Caco-2 (cell line): ENCODE data around the gene MEX3C. TPM values are rescaled to one million over a fixed set of nuclear protein-coding genes. Genes with fewer than 3 reads are reported as not detected.
A peak's percentile ranks its signal among the peaks of the same experiment; 100 is the strongest.

Source experiments
- BruUV-seq: library from RNA; stranded (reverse); fragments of 400-500 nt; replicated peaks from 2 replicates; lab custom pipeline; 2021; lab: Mats Ljungman, UMichigan
- CTCF ChIA-PET: fragments of 300-600 bp; sonication (Branson Sonifier 250); formaldehyde crosslinking; loops from one replicate; lab custom pipeline; 2022; ENCODE audit warnings: antibody characterized with exemption; lab: Charles Lee
- POLR2A ChIA-PET: fragments of 300-600 bp; sonication (Branson Sonifier 250); formaldehyde crosslinking; loops from one replicate; lab custom pipeline; 2022; ENCODE audit warnings: antibody characterized with exemption; lab: Charles Lee
- DNase-seq, 2 experiments: peaks; one replicate each; pipeline versions ENCODE4 v3.0.0 to v3.0.0-alpha.2; 2020 to 2022
- H3K27me3 ChIP-seq: replicated peaks from 2 replicates; pipeline ENCODE4 v1.6.0; 2011; ENCODE audit warnings: low read length; ENCODE audit not compliant: control insufficient read depth, insufficient read depth
- H3K36me3 ChIP-seq: 2 replicates; pipeline ENCODE4 v1.5.1; 2011; ENCODE audit warnings: low read length; ENCODE audit not compliant: control insufficient read depth, insufficient read depth
- H3K4me1 ChIP-seq: fragments of 250-450 bp; sonication (Bioruptor Pico); 2 replicates; pipeline ENCODE4 v1.5.1; 2020; ENCODE audit warnings: mild to moderate bottlenecking
- H3K4me3 ChIP-seq: 2 replicates; pipeline ENCODE4 v1.5.1; 2011; ENCODE audit warnings: low read depth, mild to moderate bottlenecking, control low read depth, low read length
- H3K9me3 ChIP-seq: fragments of 250-450 bp; sonication (Bioruptor Pico); 2 replicates; pipeline ENCODE4 v1.5.1; 2020; ENCODE audit warnings: mild to moderate bottlenecking, moderate library complexity
- H3K27ac Mint-ChIP-seq: one replicate; pipeline ENCODE4 v1.8.0; 2022; ENCODE audit warnings: mixed read lengths; ENCODE audit not compliant: unreplicated experiment
- H3K27me3 Mint-ChIP-seq: one replicate; pipeline ENCODE4 v1.8.0; 2022; ENCODE audit warnings: mixed read lengths; ENCODE audit not compliant: insufficient read depth, unreplicated experiment
- H3K36me3 Mint-ChIP-seq: one replicate; pipeline ENCODE4 v1.8.0; 2022; ENCODE audit warnings: mild to moderate bottlenecking, mixed read lengths; ENCODE audit not compliant: insufficient read depth, unreplicated experiment
- H3K4me1 Mint-ChIP-seq: one replicate; pipeline ENCODE4 v1.8.0; 2022; ENCODE audit warnings: low read depth, mixed read lengths; ENCODE audit not compliant: unreplicated experiment
- H3K4me3 Mint-ChIP-seq: one replicate; pipeline ENCODE4 v1.8.0; 2022; ENCODE audit warnings: mild to moderate bottlenecking, moderate library complexity, mixed read lengths; ENCODE audit not compliant: unreplicated experiment
- H3K9me3 Mint-ChIP-seq: one replicate; pipeline ENCODE4 v1.8.0; 2022; ENCODE audit warnings: mixed read lengths; ENCODE audit not compliant: unreplicated experiment
- intact Hi-C: fragments of 100-400 bp; cut with micrococcal nuclease; formaldehyde crosslinking; loops from one replicate; pipeline ENCODE4 v1.10.0; 2022; ENCODE audit not compliant: unreplicated experiment
- total RNA-seq: library from RNA; stranded (reverse); gene quantifications from 2 replicates; pipeline ENCODE4 v1.2.3, GENCODE V29; 2022
- TF ChIP-seq, protein P1 (sequence below), 2 experiments: fragments of 200-600 bp in 1 of 2; IDR thresholded peaks; 1 replicate in 1 of 2; 2 replicates in 1 of 2; pipeline versions ENCODE4 v1.5.1 to v1.8.0; 2011 to 2022; ENCODE audit warnings: antibody characterized with exemption in 1 of 2, control low read depth in 1 of 2, inconsistent platforms in 1 of 2, low read depth in 1 of 2, low read length in 1 of 2, mild to moderate bottlenecking in 1 of 2, moderate library complexity in 1 of 2; ENCODE audit not compliant: insufficient read depth in 1 of 2, severe bottlenecking in 1 of 2, unreplicated experiment in 1 of 2

The MEX3C gene
- total RNA-seq, 1 experiment from 2014 or later: 47.0 TPM

GRCh38 chr18:51150113-51150700 lies 47.3 kb downstream of the MEX3C start:
- TF ChIP-seq, protein P1, sequence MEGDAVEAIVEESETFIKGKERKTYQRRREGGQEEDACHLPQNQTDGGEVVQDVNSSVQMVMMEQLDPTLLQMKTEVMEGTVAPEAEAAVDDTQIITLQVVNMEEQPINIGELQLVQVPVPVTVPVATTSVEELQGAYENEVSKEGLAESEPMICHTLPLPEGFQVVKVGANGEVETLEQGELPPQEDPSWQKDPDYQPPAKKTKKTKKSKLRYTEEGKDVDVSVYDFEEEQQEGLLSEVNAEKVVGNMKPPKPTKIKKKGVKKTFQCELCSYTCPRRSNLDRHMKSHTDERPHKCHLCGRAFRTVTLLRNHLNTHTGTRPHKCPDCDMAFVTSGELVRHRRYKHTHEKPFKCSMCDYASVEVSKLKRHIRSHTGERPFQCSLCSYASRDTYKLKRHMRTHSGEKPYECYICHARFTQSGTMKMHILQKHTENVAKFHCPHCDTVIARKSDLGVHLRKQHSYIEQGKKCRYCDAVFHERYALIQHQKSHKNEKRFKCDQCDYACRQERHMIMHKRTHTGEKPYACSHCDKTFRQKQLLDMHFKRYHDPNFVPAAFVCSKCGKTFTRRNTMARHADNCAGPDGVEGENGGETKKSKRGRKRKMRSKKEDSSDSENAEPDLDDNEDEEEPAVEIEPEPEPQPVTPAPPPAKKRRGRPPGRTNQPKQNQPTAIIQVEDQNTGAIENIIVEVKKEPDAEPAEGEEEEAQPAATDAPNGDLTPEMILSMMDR (IDR thresholded peaks at IDR 0.05; ENCODE audit: insufficient read depth in 1 of 2, low read depth in 1 of 2, low read length in 1 of 2, severe bottlenecking in 1 of 2, unreplicated experiment in 1 of 2): no peak
- Histone ChIP-seq H3K4me3 (no peak overlapping the region), H3K4me1 (peaks cover 15% of the 10 kb centered on the region), H3K9me3 (no peaks in the 10 kb centered on the region), H3K36me3 (no peaks in the 10 kb centered on the region), H3K27me3 (no peaks in the 10 kb centered on the region)
- CTCF ChIA-PET: no interaction called here
- Mint-ChIP-seq H3K4me1 (no peaks in the 10 kb centered on the region), H3K27me3 (no peaks in the 10 kb centered on the region), H3K27ac (peak overlapping the region; percentile 71), H3K36me3 (no peaks in the 10 kb centered on the region), H3K4me3 (no peak overlapping the region), H3K9me3 (no peaks in the 10 kb centered on the region)
- POLR2A ChIA-PET: no interaction called here
- BruUV-seq: no TSS peak
- DNase-seq: peak; percentile 16 to 40
- intact Hi-C loops: no loop called here

- H3K4me1 ChIP-seq: peaks cover 15% of the 10 kb centered on the region
- no peaks in the 10 kb centered on the region for H3K36me3 ChIP-seq
- no peaks in the 10 kb centered on the region for H3K9me3 ChIP-seq
- H3K4me3 ChIP-seq: no peak overlapping the region
- TF ChIP-seq, protein P1 (IDR thresholded peaks at IDR 0.05; ENCODE audit: insufficient read depth in 1 of 2, low read depth in 1 of 2, low read length in 1 of 2, severe bottlenecking in 1 of 2, unreplicated experiment in 1 of 2): no peak
- no TSS peak for BruUV-seq
- CTCF ChIA-PET: no interaction called here
- Mint-ChIP-seq H3K9me3 (no peaks in the 10 kb centered on the region), H3K4me3 (no peak overlapping the region), H3K27ac (peak overlapping the region; percentile 71), H3K4me1 (no peaks in the 10 kb centered on the region), H3K27me3 (no peaks in the 10 kb centered on the region), H3K36me3 (no peaks in the 10 kb centered on the region)
- peak; percentile 28 to 61 for DNase-seq
- intact Hi-C loops: no loop called here
- POLR2A ChIA-PET: no interaction called here
- no peaks in the 10 kb centered on the region for H3K27me3 ChIP-seq
These were observed 47.8 kb downstream of the MEX3C start for GRCh38 chr18:51149670-51150069.

GRCh38 chr18:51146909-51147308 lies 50.6 kb downstream of the MEX3C start:
- no peaks in the 10 kb centered on the region for H3K9me3 ChIP-seq
- H3K36me3 ChIP-seq: no peaks in the 10 kb centered on the region
- H3K4me1 ChIP-seq: peaks cover 15% of the 10 kb centered on the region
- no TSS peak for BruUV-seq
- H3K4me3 ChIP-seq: no peak overlapping the region
- H3K9me3 Mint-ChIP-seq: no peaks in the 10 kb centered on the region
- no peaks in the 10 kb centered on the region for H3K36me3 Mint-ChIP-seq
- ChIA-PET CTCF (no interaction called here), POLR2A (no interaction called here)
- H3K27me3 Mint-ChIP-seq: no peaks in the 10 kb centered on the region
- no peak for DNase-seq
- no peak overlapping the region for H3K27ac Mint-ChIP-seq
- H3K4me3 Mint-ChIP-seq: no peak overlapping the region
- TF ChIP-seq, protein P1 (IDR thresholded peaks at IDR 0.05; ENCODE audit: insufficient read depth in 1 of 2, low read depth in 1 of 2, low read length in 1 of 2, severe bottlenecking in 1 of 2, unreplicated experiment in 1 of 2): no peak
- H3K27me3 ChIP-seq: no peaks in the 10 kb centered on the region
- H3K4me1 Mint-ChIP-seq: no peaks in the 10 kb centered on the region
- intact Hi-C loops: no loop called here
